ENCODE results near the gene OR2T6.
"Not testable (repeated sequence)": the region's sequence is repeated elsewhere in the genome, so short reads cannot be mapped to it uniquely, and the experiment has no call there.

Gene OR2T6

DNA sequence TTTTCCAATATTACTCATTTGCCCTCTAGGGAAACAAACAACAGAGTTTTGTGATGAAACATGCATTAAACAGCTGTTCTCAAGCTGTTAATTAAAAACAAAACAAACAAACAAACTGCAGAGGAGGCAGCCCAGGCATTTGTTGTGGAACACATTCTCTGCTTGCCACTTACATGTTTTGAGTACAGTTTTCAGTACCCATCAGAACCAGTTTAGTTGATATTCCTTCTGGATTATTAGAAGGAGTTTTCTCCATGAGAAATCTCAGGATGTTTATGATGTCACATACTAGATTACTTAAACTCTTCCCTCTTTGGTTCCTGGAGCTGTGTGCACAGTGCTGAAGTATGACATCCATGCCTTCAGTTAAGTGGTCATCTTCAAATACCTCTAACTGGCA lies at the start of gene OR2T6:
TSS of gene OR2T6 (plus strand) at position 301 of the 400 bp plus-strand sequence. CDS start 11,863 bp downstream, outside the sequence.
- no peak for DNase-seq (ENCODE audit: low read depth)

DNA sequence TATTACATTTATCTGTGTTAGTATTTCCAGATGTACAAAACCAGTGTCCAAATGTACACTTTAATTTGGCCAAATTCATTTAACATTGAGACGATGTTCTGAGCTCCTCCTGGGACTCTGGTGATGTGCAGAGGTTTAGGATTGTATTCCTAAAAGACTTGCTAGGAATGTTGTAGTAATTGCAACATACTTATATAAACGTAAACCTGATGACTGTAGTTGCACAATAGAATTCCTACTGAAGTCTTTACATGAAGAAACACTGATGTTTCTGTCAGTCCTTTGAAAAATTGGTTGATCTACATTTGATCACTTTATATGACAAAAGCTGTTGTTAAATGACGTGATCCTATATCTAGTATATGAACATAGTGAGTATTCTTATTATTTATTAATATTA lies 32.1 kb upstream of the OR2T6 start:
- no peak for DNase-seq (ENCODE audit: low read depth)

DNA sequence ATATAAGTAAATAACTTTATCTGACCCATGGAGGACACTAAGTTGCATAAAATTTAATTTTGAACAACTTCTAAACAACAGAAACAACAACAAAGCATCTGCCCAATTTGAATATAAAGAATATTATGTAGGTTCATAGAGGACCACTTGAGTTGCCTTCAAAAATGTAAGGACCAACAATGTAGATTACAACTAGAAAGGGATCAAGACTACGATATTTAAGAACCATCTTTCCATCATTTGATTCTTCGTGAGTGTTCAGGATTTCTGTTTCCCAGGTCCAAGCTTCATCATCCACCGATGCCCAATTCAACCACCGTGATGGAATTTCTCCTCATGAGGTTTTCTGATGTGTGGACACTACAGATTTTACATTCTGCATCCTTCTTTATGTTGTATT lies 27.1 kb upstream of the OR2T6 start, which contains the start of gene OR14C36:
TSS of gene OR14C36 (plus strand) at position 301 of the 400 bp plus-strand sequence. CDS start at position 301, 0 bp downstream.
- DNase-seq (ENCODE audit: low read depth): no peak

GRCh38 chr1:248359415-248359814 lies 16.1 kb upstream of the OR2T6 start:
- DNase-seq (ENCODE audit: low read depth): no peak

DNA sequence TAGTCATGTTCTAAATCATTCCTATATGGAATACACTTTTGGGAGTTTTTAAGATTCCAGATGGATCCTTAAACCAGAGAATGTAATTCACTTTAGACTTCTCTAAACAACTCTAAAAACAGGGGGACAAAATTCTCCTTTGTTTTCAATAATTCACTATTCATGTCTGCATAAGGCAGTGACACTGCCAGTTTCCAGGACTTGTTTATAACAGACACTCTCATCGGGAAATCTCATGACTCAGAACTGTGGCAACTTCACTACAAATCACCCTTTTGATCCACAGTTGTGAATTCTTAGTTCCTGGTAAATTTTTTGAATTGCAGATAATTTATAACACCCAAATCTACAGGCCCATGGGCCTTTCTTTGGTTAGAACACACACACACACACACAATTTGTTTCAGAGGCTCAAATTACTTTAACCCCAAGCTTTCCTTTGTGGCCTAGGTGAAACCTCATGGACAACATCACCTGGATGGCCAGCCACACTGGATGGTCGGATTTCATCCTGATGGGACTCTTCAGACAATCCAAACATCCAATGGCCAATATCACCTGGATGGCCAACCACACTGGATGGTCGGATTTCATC lies 14.3 kb upstream of the OR2T6 start, which contains the start of gene OR2T4:
TSS of gene OR2T4 (plus strand) at position 545 of the 595 bp plus-strand sequence. CDS start at position 545, 0 bp downstream.
- no peak for DNase-seq (ENCODE audit: low read depth)

GRCh38 chr1:248366609-248367008 lies 8.9 kb upstream of the OR2T6 start:
- no peak for DNase-seq (ENCODE audit: low read depth)

- DNase-seq (ENCODE audit: low read depth): no peak
Observed at GRCh38 chr1:248372394-248372793, 3.2 kb upstream of the OR2T6 start.

- DNase-seq (ENCODE audit: low read depth): no peak
Observed at GRCh38 chr1:248373761-248374160, 1.8 kb upstream of the OR2T6 start.

DNA sequence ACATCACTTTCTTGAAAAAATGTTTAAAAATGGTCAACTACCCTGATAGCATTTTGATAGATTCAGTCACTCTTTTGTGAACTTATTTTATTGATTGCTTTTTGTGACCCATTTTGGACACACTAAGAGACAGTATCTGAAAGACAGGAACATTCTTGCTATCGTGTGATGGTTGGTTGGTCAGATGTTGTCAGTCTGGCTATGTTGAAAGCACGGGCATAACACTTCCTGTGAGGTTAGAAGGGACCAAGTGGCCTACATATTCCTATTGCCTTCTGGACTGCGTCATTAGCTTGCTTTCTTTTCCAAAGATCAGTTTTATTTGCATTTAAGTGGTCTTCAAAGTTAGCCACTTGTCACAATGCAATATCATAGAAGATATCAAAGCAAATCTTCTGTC lies 1.4 kb downstream of the OR2T6 start:
- DNase-seq (ENCODE audit: low read depth): no peak

- DNase-seq (ENCODE audit: low read depth): no peak
Observed at GRCh38 chr1:248380854-248381253, 5.3 kb downstream of the OR2T6 start.

DNA sequence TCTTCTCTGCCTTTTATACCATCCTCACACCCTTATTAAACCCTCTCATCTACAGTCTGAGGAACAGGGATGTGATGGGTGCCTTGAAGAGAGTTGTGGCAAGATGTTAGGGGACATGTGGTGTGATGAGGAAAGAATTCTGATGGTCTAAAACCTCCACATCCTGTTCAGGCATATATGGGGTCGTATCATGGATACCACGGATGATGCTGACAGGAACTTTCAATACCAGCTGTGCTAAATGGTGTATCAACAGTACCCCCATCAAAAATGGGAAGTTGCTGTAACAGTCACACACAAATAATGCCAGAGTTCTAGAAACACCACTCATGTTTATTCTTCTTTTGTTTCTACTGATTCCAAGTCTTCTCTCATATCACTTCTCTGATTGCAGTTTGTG lies 12.9 kb downstream of the OR2T6 start:
- DNase-seq (ENCODE audit: low read depth): no peak

DNA sequence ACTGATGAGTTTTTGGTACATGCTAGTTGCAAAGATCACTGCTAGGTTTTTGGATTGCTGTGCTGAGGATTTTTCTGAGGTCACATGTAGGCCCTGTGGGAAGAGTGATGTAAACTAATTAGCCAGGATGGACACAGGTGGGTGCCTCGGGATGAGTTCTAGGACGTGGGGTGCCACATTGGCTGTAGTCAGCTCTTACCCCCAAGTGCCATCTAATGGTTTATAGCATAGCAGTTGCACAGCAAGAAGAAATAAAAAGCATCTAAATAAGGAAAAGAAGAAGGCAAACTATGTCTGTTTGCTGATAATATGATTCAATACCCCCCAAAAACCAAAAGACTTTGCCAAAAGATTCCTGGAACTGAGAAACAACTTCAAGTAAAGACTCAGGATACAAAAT lies 17.5 kb downstream of the OR2T6 start:
- DNase-seq (ENCODE audit: low read depth): no peak

DNA sequence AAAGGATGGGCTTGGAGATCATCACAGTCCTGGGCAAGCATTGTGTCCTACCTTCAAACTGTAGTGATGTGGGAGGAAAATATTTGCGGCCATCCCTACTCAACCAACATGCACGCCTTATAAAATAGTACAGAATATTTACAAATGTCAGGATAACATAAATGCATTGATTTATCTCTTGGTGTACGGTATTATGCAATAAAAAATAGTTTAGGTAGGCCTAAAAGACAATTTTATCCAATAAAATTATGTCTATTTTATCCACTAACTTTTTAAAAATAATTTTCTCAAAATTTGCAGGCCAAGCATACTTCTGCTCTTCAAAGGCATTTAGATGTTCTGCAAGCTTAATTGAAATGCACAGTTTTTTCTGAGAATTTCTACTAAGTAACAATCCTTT lies 27.2 kb downstream of the OR2T6 start, which contains the start of gene OR2T1:
TSS of gene OR2T1 (plus strand) at position 301 of the 400 bp plus-strand sequence. CDS start 3,100 bp downstream, outside the sequence.
- no peak for DNase-seq (ENCODE audit: low read depth)

- no peak for DNase-seq (ENCODE audit: low read depth)
Observed at GRCh38 chr1:248404024-248404423, 28.5 kb downstream of the OR2T6 start.

DNA sequence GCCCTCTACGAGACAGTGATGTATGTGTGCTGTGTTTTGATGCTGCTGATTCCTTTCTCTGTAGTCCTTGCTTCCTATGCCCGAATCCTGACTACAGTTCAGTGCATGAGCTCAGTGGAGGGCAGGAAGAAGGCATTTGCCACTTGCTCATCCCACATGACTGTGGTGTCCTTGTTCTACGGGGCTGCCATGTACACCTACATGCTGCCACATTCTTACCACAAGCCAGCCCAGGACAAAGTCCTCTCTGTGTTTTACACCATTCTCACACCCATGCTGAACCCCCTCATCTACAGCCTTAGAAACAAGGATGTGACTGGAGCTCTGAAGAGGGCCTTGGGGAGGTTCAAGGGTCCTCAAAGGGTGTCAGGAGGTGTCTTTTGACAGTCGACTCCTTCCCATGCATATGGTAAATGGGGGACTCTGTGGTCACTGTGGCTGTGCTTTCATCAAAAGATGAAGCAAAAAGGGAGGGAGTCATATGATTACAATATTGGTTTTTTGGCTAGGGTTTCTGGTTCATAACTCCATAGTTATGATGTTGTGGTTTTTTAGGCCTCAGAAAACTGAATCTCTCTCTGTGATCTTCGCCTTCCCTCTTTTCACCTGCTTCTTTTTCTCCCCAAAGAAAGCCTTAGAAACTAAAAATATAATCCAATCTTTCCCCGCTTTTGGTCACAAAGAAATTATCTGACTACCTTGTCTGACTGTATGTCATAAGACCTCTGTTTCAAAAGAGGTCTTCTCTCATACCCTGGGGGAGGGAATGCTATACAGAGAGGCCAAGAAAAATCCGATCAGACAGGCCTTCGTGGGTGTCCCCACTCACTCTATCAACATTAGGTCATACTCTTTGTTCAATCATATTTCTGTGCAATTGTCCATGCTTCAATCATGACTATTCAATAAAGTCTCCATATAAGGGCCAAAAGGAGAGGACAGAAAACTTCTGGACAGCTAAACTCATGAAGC lies 31.5 kb downstream of the OR2T6 start:
- DNase-seq (ENCODE audit: low read depth): no peak

DNA sequence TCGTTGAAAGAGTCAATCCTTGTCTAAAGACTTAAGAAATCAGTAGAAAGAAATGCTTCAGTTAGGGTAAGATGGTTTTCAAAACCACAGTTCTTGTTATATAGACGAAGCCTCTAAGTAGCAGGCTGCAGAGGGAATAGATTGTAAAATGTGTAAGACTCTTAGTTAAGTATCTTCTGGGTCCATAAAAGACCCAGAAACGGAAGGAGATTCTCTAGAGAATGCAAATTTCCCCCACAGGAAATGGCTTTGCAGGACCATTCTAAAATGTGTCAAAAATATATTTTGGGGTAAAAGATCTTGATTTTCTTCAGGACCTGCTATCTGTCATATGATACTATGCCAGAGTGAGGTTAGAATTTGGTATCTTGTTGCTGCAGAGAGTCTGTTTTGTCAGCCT lies 40.7 kb downstream of the OR2T6 start:
- no peak for DNase-seq (ENCODE audit: low read depth)

GRCh38 chr1:248417854-248418253 lies 42.3 kb downstream of the OR2T6 start:
- no peak for DNase-seq (ENCODE audit: low read depth)

DNA sequence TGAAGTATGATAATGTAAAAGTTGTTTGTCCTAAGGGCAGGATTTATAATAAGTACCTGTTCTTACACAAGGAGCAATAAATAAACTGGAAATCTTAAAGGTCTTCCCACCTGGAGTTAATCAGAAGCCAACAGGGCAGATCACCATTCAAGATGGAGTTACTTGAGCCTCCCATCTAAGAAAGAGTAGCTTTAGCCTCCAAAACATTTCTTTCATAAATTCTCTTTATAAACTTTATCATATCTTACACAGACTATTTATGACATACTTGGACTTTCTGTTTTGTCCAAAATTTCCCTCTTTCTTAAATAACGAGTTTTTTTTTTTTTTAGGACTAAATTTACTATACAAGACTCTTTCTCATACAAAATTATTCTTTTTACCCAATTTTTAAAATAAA lies 45.8 kb downstream of the OR2T6 start:
- DNase-seq (ENCODE audit: low read depth): no peak

GRCh38 chr1:248427526-248428191 lies 52.1 kb downstream of the OR2T6 start:
- DNase-seq (ENCODE audit: low read depth): not testable (repeated sequence)

- not testable (repeated sequence) for DNase-seq (ENCODE audit: low read depth)
Observed at GRCh38 chr1:248428192-248428533, 52.6 kb downstream of the OR2T6 start.

DNA sequence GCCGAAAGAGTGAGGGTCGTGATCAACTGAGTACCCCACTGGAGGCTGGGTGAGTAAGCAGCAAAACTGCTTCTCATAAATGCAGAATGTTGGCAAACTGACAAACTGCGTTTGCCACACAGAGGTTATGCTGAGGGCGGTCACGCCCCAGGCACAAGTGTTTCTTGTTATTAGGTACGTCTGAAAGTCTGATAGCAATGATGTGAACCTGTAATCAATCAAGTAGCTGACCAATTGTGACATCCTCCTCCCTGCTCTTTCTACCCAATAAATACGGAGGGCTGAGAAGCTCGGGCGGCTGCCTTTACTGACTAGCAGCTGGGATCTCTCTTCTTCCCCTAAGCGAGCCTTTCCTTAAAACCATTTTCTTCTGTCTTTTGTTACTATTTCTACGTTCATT lies 56.1 kb downstream of the OR2T6 start:
- not testable (repeated sequence) for DNase-seq (ENCODE audit: low read depth)

DNA sequence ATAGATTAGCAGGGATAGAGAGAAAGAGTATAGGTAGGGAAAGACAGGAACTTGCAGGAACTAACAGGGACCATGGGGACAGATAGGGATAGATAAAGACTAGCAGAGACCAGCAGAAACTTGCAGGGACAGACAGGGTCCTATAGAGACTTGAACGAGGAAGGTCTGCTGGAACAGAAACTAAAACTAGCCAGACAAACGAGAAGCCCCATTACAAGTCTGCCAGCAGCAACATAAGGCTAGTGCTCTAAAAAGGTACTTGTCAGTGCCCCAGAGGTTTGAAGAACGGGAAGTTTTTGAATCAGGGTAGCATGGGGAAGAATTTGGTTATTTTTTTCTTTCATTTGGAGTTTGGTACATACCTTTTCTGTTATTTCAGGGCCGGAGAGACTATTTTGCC lies 56.7 kb downstream of the OR2T6 start:
- not testable (repeated sequence) for DNase-seq (ENCODE audit: low read depth)
